OCI-LY3 (cell line): ENCODE data around the gene CTTN.

Experiments
- EZH2phosphoT487 ChIP-seq: fragments of 200-600 bp; shearing (Covaris generic); IDR thresholded peaks from 2 replicates; pipeline ENCODE4 v1.6.1; 2018; ENCODE audit warnings: antibody characterized with exemption, mixed run types, low read depth
- TF ChIP-seq, protein P1 (sequence below): fragments of 200-600, 300-600 bp; sonication (generic); IDR thresholded peaks from 2 replicates; pipeline ENCODE4 v1.5.1; 2014; ENCODE audit warnings: antibody characterized with exemption, low read length, low read depth

DNA sequence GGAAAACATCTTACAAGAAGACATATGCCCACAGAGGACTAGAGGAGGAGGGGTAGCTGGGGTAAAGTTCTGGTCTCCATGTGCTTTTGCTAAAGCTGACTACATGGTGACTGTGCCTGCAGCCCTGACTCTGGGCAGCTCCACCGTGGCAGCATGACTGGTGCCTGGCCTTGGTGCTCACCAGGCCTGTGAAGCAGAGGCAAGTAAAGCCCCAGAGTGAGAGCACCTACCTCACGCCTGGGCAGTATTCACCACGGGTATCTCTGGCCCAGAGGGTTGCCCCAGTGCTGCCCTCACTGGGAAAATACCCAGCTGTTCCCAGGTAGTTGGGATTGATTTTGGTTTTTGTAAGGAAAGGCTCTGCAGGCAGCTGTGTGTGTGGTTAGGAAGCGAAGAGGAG lies 78.3 kb downstream of the CTTN start:
- TF ChIP-seq EZH2phosphoT487, result no peak
- TF ChIP-seq, protein P1, sequence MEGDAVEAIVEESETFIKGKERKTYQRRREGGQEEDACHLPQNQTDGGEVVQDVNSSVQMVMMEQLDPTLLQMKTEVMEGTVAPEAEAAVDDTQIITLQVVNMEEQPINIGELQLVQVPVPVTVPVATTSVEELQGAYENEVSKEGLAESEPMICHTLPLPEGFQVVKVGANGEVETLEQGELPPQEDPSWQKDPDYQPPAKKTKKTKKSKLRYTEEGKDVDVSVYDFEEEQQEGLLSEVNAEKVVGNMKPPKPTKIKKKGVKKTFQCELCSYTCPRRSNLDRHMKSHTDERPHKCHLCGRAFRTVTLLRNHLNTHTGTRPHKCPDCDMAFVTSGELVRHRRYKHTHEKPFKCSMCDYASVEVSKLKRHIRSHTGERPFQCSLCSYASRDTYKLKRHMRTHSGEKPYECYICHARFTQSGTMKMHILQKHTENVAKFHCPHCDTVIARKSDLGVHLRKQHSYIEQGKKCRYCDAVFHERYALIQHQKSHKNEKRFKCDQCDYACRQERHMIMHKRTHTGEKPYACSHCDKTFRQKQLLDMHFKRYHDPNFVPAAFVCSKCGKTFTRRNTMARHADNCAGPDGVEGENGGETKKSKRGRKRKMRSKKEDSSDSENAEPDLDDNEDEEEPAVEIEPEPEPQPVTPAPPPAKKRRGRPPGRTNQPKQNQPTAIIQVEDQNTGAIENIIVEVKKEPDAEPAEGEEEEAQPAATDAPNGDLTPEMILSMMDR, result no peak
